ENCODE results near the gene FMNL3. TPM values are rescaled to one million over a fixed set of nuclear protein-coding genes. Genes with fewer than 3 reads are reported as not detected.
"Not testable (repeated sequence)": the region's sequence is repeated elsewhere in the genome, so short reads cannot be mapped to it uniquely, and the experiment has no call there.

Gene FMNL3
- total and polyA plus RNA-seq, 2 of the 13 experiments (the other 11 are each of a cell fraction or from before 2014, with no cell fraction given): 0.44 to 1.1 TPM

DNA sequence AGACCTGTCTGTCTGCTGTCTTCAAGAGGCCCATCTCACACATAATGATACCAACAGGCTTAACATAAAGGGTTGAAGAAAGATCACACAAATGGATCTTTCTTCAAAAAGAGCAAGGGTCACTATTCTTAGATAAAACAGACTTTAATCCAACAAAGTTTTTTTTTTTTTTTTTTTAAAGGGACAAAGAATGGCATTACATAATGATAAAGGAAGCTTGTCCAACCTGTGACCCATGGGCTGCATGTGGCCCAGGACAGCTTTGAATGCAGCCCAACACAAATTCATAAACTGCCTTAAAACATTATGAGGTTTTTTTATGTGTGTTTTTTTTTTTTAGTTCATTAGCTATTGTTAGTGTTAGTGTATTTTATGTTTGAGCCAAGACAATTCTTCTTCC lies 95.0 kb downstream of the FMNL3 start (continued):
- TF ChIP-seq, protein P1, sequence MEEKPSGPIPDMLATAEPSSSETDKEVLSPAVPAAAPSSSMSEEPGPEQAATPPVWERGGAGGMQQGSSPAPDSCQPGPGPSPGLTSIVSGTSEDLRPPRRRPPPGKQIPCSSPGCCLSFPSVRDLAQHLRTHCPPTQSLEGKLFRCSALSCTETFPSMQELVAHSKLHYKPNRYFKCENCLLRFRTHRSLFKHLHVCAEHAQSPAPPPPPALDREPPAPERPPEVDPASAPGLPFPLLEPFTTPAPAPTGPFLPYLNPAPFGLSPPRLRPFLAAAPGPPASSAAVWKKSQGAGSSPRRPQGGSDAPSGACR (CRISPR knock-in tag; IDR thresholded peaks at IDR 0.05): no peak

DNA sequence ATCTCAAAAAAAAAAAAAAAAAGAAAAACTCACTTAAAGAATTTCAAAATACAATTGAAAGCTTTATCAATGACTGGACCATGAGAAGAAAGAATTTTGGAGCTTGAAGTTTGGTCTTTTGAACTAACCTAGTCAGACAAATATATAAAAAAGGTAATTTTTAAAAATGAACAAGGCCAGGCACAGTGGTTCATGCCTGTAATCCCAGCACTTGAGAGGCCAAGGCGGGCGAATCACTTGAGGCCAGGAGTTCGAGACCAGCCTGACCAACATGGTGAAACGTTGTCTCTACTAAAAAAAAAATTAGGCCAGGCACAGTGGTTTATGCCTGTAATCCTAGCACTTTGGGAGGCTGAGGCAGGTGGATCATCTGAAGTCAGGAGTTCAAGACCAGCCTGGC lies 96.4 kb downstream of the FMNL3 start:
- H3K27me3 ChIP-seq (ENCODE audit: control insufficient read depth in 1 of 2, insufficient read depth in 2 of 2, low read length in 2 of 2); H3K79me2 ChIP-seq (ENCODE audit: insufficient read depth, low read length); H2AFZ ChIP-seq (ENCODE audit: low read length); H3K9me3 ChIP-seq (ENCODE audit: low read length); in situ Hi-C loops (cut with HindIII; ENCODE audit: extremely low pct_ligation_motif_present, low pct_unique_long_range_greater_than_20kb); H3K4me2 ChIP-seq (ENCODE audit: low read depth, low read length); H3K27ac ChIP-seq (ENCODE audit: extremely low read length, insufficient read depth, low read length); H3K9ac ChIP-seq (ENCODE audit: insufficient read depth, low read depth, low read length); FAIRE-seq; intact Hi-C loops (cut with micrococcal nuclease; ENCODE audit: unreplicated experiment); H4K20me1 ChIP-seq (ENCODE audit: insufficient read depth, low read length); CTCF ChIA-PET (ENCODE audit: low intra/inter-chr PET ratio, low total read pairs); H3K36me3 ChIP-seq (replicated peaks in 1 of 2; ENCODE audit: control insufficient read depth in 1 of 2, insufficient read depth in 2 of 2, low read length in 2 of 2); ATAC-seq; BruUV-seq (replicated peaks); H3K4me3 ChIP-seq (replicated peaks in 1 of 3; ENCODE audit: insufficient read depth in 1 of 3, low read depth in 2 of 3, low read length in 3 of 3); DNase-seq (ENCODE audit: low spot score): not testable (repeated sequence)
- WGBS (ENCODE audit: low lambda C conversion rate): 88% methylated on average over 4 of the region's 4 CpGs
- H3K4me1 ChIP-seq (ENCODE audit: insufficient read depth, low read length): peaks cover 26% of the 10 kb centered on the region
- POLR2A ChIA-PET: interaction anchor here (0.7 kb wide), 2 partner anchors 130 to 288 kb away, joined by 3 to 4 read pairs; partner anchors contain the start of genes TMBIM6 and TROAP
- peak; percentile 92; the same call in 1 of the 2 replicates for TF ChIP-seq ZNF160 (CRISPR knock-in tag; IDR thresholded peaks at IDR 0.05)

DNA sequence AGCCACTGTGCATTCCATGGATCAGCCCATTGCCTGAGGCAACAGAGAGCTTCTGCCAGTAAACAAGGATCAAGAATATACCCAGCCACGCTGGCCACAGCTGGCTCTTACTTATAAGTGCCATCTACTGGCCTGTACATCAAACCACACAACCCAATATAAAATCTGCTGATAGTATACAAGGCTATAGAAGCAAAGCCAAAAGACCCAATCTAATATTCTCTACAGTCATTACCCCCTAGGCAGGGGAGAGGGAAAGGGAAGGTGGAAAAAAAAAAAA lies 97.4 kb downstream of the FMNL3 start:
- POLR2A ChIA-PET: interaction anchor here (0.9 kb wide), 1 partner anchor 22 kb away, joined by 3 read pairs; no protein-coding TSS in a partner anchor
- ATAC-seq (peak; percentile 64), FAIRE-seq (no peak), DNase-seq (ENCODE audit: low spot score) (no peak)
- Histone ChIP-seq H3K4me3 (replicated peaks in 1 of 3; ENCODE audit: insufficient read depth in 1 of 3, low read depth in 2 of 3, low read length in 3 of 3) (no peak overlapping the region), H3K27ac (ENCODE audit: extremely low read length, insufficient read depth, low read length) (no peak overlapping the region), H3K27me3 (ENCODE audit: control insufficient read depth in 1 of 2, insufficient read depth in 2 of 2, low read length in 2 of 2) (no peaks in the 10 kb centered on the region), H3K79me2 (ENCODE audit: insufficient read depth, low read length) (no peaks in the 10 kb centered on the region), H4K20me1 (ENCODE audit: insufficient read depth, low read length) (no peaks in the 10 kb centered on the region), H3K4me2 (ENCODE audit: low read depth, low read length) (no peak overlapping the region), H3K36me3 (replicated peaks in 1 of 2; ENCODE audit: control insufficient read depth in 1 of 2, insufficient read depth in 2 of 2, low read length in 2 of 2) (no peaks in the 10 kb centered on the region), H3K9ac (ENCODE audit: insufficient read depth, low read depth, low read length) (no peak overlapping the region), H3K4me1 (ENCODE audit: insufficient read depth, low read length) (peaks cover 31% of the 10 kb centered on the region), H3K9me3 (ENCODE audit: low read length) (no peaks in the 10 kb centered on the region), H2AFZ (ENCODE audit: low read length) (no peak overlapping the region)
- CTCF ChIA-PET (ENCODE audit: low intra/inter-chr PET ratio, low total read pairs): no interaction called here
- BruUV-seq (replicated peaks): no TSS peak
- intact Hi-C loops (cut with micrococcal nuclease; ENCODE audit: unreplicated experiment): no loop called here
- WGBS (ENCODE audit: low lambda C conversion rate): 30% methylated on average over 1 of the region's 1 CpG
- in situ Hi-C loops (cut with HindIII; ENCODE audit: extremely low pct_ligation_motif_present, low pct_unique_long_range_greater_than_20kb): no loop called here
- TF ChIP-seq, protein P2, sequence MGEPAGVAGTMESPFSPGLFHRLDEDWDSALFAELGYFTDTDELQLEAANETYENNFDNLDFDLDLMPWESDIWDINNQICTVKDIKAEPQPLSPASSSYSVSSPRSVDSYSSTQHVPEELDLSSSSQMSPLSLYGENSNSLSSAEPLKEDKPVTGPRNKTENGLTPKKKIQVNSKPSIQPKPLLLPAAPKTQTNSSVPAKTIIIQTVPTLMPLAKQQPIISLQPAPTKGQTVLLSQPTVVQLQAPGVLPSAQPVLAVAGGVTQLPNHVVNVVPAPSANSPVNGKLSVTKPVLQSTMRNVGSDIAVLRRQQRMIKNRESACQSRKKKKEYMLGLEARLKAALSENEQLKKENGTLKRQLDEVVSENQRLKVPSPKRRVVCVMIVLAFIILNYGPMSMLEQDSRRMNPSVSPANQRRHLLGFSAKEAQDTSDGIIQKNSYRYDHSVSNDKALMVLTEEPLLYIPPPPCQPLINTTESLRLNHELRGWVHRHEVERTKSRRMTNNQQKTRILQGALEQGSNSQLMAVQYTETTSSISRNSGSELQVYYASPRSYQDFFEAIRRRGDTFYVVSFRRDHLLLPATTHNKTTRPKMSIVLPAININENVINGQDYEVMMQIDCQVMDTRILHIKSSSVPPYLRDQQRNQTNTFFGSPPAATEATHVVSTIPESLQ (CRISPR knock-in tag; conservative IDR thresholded peaks at IDR 0.05): no peak
- TF ChIP-seq KLF9 (CRISPR knock-in tag; IDR thresholded peaks at IDR 0.05; ENCODE audit: low read depth): no peak
- TF ChIP-seq, protein P3, sequence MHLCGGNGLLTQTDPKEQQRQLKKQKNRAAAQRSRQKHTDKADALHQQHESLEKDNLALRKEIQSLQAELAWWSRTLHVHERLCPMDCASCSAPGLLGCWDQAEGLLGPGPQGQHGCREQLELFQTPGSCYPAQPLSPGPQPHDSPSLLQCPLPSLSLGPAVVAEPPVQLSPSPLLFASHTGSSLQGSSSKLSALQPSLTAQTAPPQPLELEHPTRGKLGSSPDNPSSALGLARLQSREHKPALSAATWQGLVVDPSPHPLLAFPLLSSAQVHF (CRISPR knock-in tag; IDR thresholded peaks at IDR 0.05): no peak
- TF ChIP-seq, protein P4, sequence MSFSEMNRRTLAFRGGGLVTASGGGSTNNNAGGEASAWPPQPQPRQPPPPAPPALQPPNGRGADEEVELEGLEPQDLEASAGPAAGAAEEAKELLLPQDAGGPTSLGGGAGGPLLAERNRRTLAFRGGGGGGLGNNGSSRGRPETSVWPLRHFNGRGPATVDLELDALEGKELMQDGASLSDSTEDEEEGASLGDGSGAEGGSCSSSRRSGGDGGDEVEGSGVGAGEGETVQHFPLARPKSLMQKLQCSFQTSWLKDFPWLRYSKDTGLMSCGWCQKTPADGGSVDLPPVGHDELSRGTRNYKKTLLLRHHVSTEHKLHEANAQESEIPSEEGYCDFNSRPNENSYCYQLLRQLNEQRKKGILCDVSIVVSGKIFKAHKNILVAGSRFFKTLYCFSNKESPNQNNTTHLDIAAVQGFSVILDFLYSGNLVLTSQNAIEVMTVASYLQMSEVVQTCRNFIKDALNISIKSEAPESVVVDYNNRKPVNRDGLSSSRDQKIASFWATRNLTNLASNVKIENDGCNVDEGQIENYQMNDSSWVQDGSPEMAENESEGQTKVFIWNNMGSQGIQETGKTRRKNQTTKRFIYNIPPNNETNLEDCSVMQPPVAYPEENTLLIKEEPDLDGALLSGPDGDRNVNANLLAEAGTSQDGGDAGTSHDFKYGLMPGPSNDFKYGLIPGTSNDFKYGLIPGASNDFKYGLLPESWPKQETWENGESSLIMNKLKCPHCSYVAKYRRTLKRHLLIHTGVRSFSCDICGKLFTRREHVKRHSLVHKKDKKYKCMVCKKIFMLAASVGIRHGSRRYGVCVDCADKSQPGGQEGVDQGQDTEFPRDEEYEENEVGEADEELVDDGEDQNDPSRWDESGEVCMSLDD (CRISPR knock-in tag; IDR thresholded peaks at IDR 0.05; ENCODE audit: borderline replicate concordance): no peak
- TF ChIP-seq, protein P5, sequence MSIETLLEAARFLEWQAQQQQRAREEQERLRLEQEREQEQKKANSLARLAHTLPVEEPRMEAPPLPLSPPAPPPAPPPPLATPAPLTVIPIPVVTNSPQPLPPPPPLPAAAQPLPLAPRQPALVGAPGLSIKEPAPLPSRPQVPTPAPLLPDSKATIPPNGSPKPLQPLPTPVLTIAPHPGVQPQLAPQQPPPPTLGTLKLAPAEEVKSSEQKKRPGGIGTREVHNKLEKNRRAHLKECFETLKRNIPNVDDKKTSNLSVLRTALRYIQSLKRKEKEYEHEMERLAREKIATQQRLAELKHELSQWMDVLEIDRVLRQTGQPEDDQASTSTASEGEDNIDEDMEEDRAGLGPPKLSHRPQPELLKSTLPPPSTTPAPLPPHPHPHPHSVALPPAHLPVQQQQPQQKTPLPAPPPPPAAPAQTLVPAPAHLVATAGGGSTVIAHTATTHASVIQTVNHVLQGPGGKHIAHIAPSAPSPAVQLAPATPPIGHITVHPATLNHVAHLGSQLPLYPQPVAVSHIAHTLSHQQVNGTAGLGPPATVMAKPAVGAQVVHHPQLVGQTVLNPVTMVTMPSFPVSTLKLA (IDR thresholded peaks at IDR 0.05): no peak
- no peak for TF ChIP-seq FOXP1 (IDR thresholded peaks at IDR 0.05)
- no peak for TF ChIP-seq FOXP1 (CRISPR knock-in tag; IDR thresholded peaks at IDR 0.05)
- no peak for TF ChIP-seq ZNF543 (CRISPR knock-in tag; IDR thresholded peaks at IDR 0.05)
